CD4-positive, CD25-positive, alpha-beta regulatory T cell (primary cell): ENCODE results near the gene SPATA6. TPM values are rescaled to one million over a fixed set of nuclear protein-coding genes. Genes with fewer than 3 reads are reported as not detected.
"Not testable (repeated sequence)": the region's sequence is repeated elsewhere in the genome, so short reads cannot be mapped to it uniquely, and the experiment has no call there.

Experiments
- ATAC-seq, 2 donors: fragments of 150-1000 bp; cut with Tn5 transposase; one replicate each; pipeline ENCODE4 v1.10.0; 2021; ENCODE audit warnings: low read depth in 2 of 2, moderate number of reproducible peaks in 2 of 2, moderate library complexity in 1 of 2
- DNase-seq, 3 donors: peaks; one replicate each; pipeline versions ENCODE4 v3.0.0 to v3.0.0-alpha.2; 2012 to 2022; ENCODE audit warnings: mixed read lengths in 1 of 3
- H3K27ac ChIP-seq: one replicate; pipeline ENCODE4 v1.7.0; 2013; ENCODE audit warnings: mild to moderate bottlenecking, low read length; ENCODE audit not compliant: insufficient read depth, poor library complexity, severe bottlenecking
- H3K27me3 ChIP-seq: one replicate; pipeline ENCODE4 v1.7.0; 2013; ENCODE audit warnings: low read length; ENCODE audit not compliant: control insufficient read depth, insufficient read depth
- H3K36me3 ChIP-seq: one replicate; pipeline ENCODE4 v1.7.0; 2013; ENCODE audit warnings: mild to moderate bottlenecking, low read length, moderate library complexity; ENCODE audit not compliant: control insufficient read depth, insufficient read depth
- H3K4me1 ChIP-seq: 2 replicates; pipeline ENCODE4 v1.7.0; 2013; ENCODE audit warnings: mild to moderate bottlenecking, low read length; ENCODE audit not compliant: insufficient read depth, control insufficient read depth, poor library complexity, severe bottlenecking
- H3K4me3 ChIP-seq: one replicate; pipeline ENCODE4 v1.7.0; 2013; ENCODE audit warnings: low read depth, mild to moderate bottlenecking, low read length, moderate library complexity
- H3K9me3 ChIP-seq, 2 experiments: 1 replicate in 1 of 2; 2 replicates in 1 of 2; pipeline ENCODE4 v1.7.0; 2013; ENCODE audit warnings: low read length in 2 of 2, mild to moderate bottlenecking in 1 of 2, moderate library complexity in 1 of 2; ENCODE audit not compliant: control insufficient read depth in 2 of 2
- H3K27ac Mint-ChIP-seq, 3 donors: one replicate each; pipeline ENCODE4 v1.8.0; 2020 to 2022; ENCODE audit warnings: mild to moderate bottlenecking in 3 of 3, mixed read lengths in 3 of 3, moderate library complexity in 2 of 3
- H3K27me3 Mint-ChIP-seq: one replicate; pipeline ENCODE4 v1.8.0; 2022; ENCODE audit warnings: mild to moderate bottlenecking, mixed read lengths
- H3K36me3 Mint-ChIP-seq: one replicate; pipeline ENCODE4 v1.8.0; 2020; ENCODE audit warnings: mixed read lengths
- H3K4me1 Mint-ChIP-seq, 4 donors: one replicate each; pipeline ENCODE4 v1.8.0; 2020 to 2022; ENCODE audit warnings: mixed read lengths in 4 of 4, mild to moderate bottlenecking in 1 of 4
- H3K4me3 Mint-ChIP-seq, 4 donors: one replicate each; pipeline ENCODE4 v1.8.0; 2020 to 2022; ENCODE audit warnings: mild to moderate bottlenecking in 4 of 4, mixed read lengths in 4 of 4, moderate library complexity in 3 of 4
- H3K9me3 Mint-ChIP-seq, 7 donors: one replicate each; pipeline ENCODE4 v1.8.0; 2020 to 2022; ENCODE audit warnings: mixed read lengths in 7 of 7, mild to moderate bottlenecking in 3 of 7, moderate library complexity in 2 of 7
- polyA plus RNA-seq, 4 donors: library from polyadenylated mRNA; unstranded; fragments of 300-500 nt; fragmentation: Illumina TruSeq; gene quantifications; one replicate each; pipeline ENCODE4 v1.2.3, GENCODE V29; 2021
- total RNA-seq: library from RNA; stranded (reverse); gene quantifications from one replicate; pipeline ENCODE4 v1.2.3, GENCODE V29; 2022

Gene SPATA6
- total and polyA plus RNA-seq, 5 donors from 2014 or later = 0.18 to 1.6 (median 0.41) TPM

DNA sequence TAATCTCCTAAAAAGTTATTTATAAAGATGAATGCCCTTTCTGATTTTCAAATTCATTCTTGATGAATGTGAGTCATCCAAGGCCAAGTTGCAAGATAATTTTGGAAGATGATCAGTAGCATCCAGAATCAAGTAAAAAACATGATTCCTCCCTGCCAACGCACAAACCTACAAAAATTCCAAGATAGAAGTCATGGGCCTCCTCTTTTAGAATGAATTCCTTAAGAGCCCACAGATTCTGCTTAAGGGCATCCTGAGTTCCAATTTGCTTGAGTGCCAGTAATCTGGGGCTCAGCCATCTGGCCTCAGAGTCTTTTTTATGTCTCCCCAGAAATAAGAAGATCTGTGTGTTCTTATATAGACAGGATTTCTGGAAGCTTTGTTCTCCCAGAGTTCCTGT lies 23.2 kb upstream of the SPATA6 start:
- no peak for ATAC-seq
- no peak overlapping the region for H3K27ac ChIP-seq
- no peaks in the 10 kb centered on the region for H3K36me3 ChIP-seq
- H3K9me3 Mint-ChIP-seq = peaks cover 0 to 1% (median 0%) of the 10 kb centered on the region in 7 donors
- H3K27ac Mint-ChIP-seq = no peak overlapping the region
- peaks cover 0 to 3% (median 0%) of the 10 kb centered on the region in 4 donors for H3K4me1 Mint-ChIP-seq
- H3K4me1 ChIP-seq = no peaks in the 10 kb centered on the region
- DNase-seq = no peak
- H3K4me3 Mint-ChIP-seq = no peak overlapping the region
- H3K36me3 Mint-ChIP-seq = no peaks in the 10 kb centered on the region
- no peak overlapping the region for H3K4me3 ChIP-seq
- no peaks in the 10 kb centered on the region for H3K9me3 ChIP-seq
- peaks cover 5% of the 10 kb centered on the region for H3K27me3 Mint-ChIP-seq
- no peaks in the 10 kb centered on the region for H3K27me3 ChIP-seq

DNA sequence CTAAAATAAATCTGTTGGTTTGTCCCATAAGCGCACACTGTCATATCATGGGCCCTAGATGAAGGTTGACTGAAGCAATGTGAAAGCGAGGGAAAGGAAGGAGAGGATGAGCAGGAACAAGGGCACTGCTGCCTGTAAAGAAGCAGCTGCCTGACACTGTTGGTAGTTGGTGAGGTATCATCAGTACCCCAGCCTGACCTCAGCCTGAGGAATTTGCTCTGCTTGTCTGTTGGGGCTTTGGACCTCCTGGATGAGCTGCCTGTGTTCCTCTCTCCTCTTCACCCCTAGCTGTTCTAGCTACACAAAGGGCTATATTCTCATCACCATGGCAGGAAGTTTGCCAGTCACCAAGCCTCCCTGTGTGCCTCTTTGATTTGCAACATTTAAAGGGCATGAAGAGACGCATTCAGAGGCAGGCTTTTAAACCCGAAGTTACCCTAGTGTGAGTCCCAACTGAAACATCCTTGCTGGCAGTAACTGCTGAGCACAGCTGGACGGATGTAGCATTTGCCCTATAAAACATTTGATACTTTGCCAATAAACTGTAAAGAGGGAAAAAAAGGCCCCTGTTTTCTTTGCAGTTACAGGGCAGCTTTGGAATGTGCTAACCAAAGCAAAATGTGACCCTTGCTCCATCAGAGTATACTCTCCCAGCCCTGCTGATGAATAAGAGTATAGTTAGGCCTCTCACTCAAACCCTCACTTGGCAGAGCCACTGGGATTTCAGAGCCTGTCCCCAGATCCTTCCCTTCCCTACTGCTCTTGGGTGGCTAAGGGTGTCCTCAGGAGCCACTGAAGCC lies 22.2 kb upstream of the SPATA6 start:
- no peaks in the 10 kb centered on the region for H3K4me1 ChIP-seq
- no peak overlapping the region for H3K27ac Mint-ChIP-seq
- no peaks in the 10 kb centered on the region for H3K36me3 Mint-ChIP-seq
- DNase-seq (no peak), ATAC-seq (no peak)
- no peak overlapping the region for H3K4me3 ChIP-seq
- H3K27me3 Mint-ChIP-seq = peaks cover 5% of the 10 kb centered on the region
- H3K36me3 ChIP-seq = no peaks in the 10 kb centered on the region
- H3K27ac ChIP-seq = no peak overlapping the region
- H3K4me3 Mint-ChIP-seq = no peak overlapping the region
- peaks cover 0 to 1% (median 0%) of the 10 kb centered on the region in 7 donors for H3K9me3 Mint-ChIP-seq
- no peaks in the 10 kb centered on the region for H3K9me3 ChIP-seq
- H3K27me3 ChIP-seq = no peaks in the 10 kb centered on the region
- peaks cover 0 to 3% (median 0%) of the 10 kb centered on the region in 4 donors for H3K4me1 Mint-ChIP-seq

DNA sequence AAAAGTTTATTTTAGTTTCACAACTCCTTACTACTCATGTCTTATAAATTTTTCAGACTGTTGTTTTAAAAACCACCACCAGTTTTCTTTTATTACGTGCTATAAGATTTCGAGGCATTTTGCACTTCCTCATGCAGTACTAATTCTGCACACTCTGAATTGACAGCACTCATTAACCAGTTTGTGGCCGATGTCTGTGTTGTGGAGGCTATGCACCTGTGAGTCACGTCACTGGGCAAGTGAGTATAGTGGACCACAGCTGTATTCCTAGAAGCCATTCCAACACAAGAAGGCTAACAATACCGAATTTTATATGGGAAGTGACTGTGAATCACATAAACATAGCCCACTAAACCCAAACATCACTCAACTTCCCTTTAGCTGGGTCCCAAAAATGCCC lies 21.0 kb upstream of the SPATA6 start:
- no peak for DNase-seq
- ATAC-seq = no peak
- Histone ChIP-seq H3K27ac (no peak overlapping the region), H3K9me3 (no peaks in the 10 kb centered on the region), H3K27me3 (no peaks in the 10 kb centered on the region), H3K4me3 (no peak overlapping the region), H3K36me3 (no peaks in the 10 kb centered on the region), H3K4me1 (no peaks in the 10 kb centered on the region)
- Mint-ChIP-seq H3K9me3 (peaks cover 0 to 1% (median 0%) of the 10 kb centered on the region in 7 donors), H3K36me3 (no peaks in the 10 kb centered on the region), H3K27ac (no peak overlapping the region), H3K4me1 (peaks cover 0 to 1% (median 0%) of the 10 kb centered on the region in 4 donors), H3K27me3 (peaks cover 5% of the 10 kb centered on the region), H3K4me3 (no peak overlapping the region)

DNA sequence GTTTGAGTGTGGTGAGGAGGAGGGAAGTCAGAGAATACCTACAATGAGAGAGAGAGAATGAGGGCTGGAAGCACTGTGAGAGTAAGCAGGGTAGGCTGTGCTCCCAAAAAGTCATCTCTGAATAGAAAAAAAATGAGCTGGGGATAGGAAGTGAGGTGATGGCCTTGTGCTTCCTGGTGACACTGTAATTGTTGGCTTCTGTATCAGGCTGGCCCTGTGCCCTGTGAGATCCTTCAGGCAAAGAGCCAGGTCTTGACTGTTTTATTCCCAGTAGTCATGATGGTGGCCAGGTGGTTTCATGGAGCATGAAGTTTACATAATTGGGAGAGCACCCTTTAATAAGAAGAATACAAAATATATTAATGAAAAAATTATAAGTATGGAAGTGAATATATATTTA lies 20.4 kb upstream of the SPATA6 start:
- H3K9me3 ChIP-seq = no peaks in the 10 kb centered on the region
- no peak overlapping the region for H3K4me3 ChIP-seq
- H3K36me3 ChIP-seq = no peaks in the 10 kb centered on the region
- Mint-ChIP-seq H3K27me3 (peaks cover 5% of the 10 kb centered on the region), H3K4me1 (no peaks in the 10 kb centered on the region), H3K9me3 (peaks cover 0 to 1% (median 0%) of the 10 kb centered on the region in 7 donors), H3K36me3 (no peaks in the 10 kb centered on the region), H3K27ac (no peak overlapping the region), H3K4me3 (no peak overlapping the region)
- no peaks in the 10 kb centered on the region for H3K27me3 ChIP-seq
- no peak overlapping the region for H3K27ac ChIP-seq
- no peak for ATAC-seq
- no peak for DNase-seq
- H3K4me1 ChIP-seq = no peaks in the 10 kb centered on the region

DNA sequence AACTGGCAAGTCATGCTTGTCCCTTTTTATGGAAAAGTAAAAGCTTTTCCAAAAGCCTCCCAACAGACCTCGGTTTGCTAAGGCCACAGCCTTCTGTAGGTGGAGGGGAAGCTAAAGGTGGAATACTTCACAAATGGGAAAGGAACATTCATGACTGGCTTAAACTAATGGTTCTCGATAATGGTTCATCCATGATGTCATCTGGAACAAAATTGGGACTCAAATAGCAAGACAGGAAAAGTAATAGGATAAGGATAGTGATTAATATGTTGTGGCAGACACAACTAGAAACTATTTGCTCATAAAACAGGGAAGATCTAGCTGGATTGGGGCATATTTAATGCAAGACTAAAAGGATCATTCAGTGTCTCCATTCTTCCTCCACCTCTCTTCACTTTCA lies 16.7 kb upstream of the SPATA6 start:
- no peaks in the 10 kb centered on the region for H3K36me3 Mint-ChIP-seq
- no peaks in the 10 kb centered on the region for H3K4me1 ChIP-seq
- no peaks in the 10 kb centered on the region for H3K27me3 ChIP-seq
- no peak for DNase-seq
- H3K9me3 Mint-ChIP-seq = peaks cover 0 to 1% (median 0%) of the 10 kb centered on the region in 7 donors
- no peak overlapping the region for H3K27ac ChIP-seq
- ATAC-seq = no peak
- H3K4me3 Mint-ChIP-seq = no peak overlapping the region
- no peaks in the 10 kb centered on the region for H3K4me1 Mint-ChIP-seq
- peaks cover 5% of the 10 kb centered on the region for H3K27me3 Mint-ChIP-seq
- H3K36me3 ChIP-seq = no peaks in the 10 kb centered on the region
- no peak overlapping the region for H3K27ac Mint-ChIP-seq
- no peak overlapping the region for H3K4me3 ChIP-seq
- no peaks in the 10 kb centered on the region for H3K9me3 ChIP-seq

DNA sequence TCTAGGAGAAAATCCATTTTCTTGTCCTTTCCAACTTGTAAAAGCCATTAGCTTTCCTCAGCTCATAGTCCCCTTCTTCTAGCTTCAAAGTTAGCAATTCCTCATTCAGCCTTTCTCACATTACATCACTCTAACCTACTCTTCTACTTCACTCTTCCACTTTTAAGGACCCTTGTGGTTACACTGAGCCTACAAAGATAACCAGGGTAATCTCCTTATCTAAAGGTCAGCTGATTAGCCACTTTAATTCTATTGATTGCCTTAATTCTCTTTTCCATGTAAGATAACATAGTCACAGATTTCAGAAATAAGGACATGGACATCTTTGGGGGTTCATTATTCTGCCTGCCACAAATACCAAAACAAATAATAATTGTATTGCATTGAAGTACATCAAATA lies 8.5 kb upstream of the SPATA6 start:
- Mint-ChIP-seq H3K4me3 (no peak overlapping the region), H3K9me3 (peaks cover 0 to 3% (median 0%) of the 10 kb centered on the region in 7 donors), H3K4me1 (no peaks in the 10 kb centered on the region), H3K36me3 (no peaks in the 10 kb centered on the region), H3K27me3 (no peaks in the 10 kb centered on the region), H3K27ac (no peak overlapping the region)
- Histone ChIP-seq H3K27me3 (no peaks in the 10 kb centered on the region), H3K36me3 (no peaks in the 10 kb centered on the region), H3K9me3 (no peaks in the 10 kb centered on the region), H3K27ac (no peak overlapping the region), H3K4me1 (no peaks in the 10 kb centered on the region), H3K4me3 (no peak overlapping the region)
- DNase-seq (no peak), ATAC-seq (no peak)

DNA sequence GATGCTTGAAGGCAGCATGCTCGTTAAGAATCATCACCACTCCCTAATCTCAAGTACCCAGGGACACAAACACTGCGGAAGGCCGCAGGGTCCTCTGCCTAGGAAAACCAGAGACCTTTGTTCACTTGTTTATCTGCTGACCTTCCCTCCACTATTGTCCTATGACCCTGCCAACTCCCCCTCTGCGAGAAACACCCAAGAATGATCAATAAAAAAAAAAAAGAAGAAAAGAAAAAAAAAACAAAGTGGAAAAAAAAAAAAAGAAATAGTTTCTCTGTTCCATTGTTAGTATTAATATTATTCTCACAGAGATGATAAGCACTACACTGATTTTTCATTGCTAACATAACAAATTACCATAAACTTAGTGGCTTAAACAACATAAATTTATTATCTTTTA lies 8.0 kb upstream of the SPATA6 start:
- DNase-seq, H3K27me3 Mint-ChIP-seq, ATAC-seq: not testable (repeated sequence)

DNA sequence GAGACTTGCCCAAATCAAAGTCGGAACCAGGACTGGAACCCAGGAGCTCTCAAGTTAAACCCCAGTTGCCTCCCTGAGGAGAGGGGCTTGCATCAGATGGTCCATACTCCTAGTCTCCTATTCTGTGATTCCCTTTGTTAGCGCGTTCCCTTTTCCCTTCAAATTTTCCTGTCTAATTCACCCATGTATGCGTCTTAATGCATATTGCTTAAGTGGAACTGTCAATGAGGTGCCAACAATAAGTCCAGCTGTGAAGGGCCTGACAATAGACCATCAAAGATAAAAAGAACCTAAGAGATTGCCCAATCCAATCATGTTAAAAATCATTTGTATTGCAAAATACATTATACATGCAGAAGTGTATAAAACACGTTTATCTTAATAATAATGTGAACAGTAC lies 634 bp upstream of the SPATA6 start:
- Histone ChIP-seq H3K27ac (peak overlapping the region; percentile 17), H3K36me3 (no peaks in the 10 kb centered on the region), H3K27me3 (peaks cover 3% of the 10 kb centered on the region), H3K4me3 (peak overlapping the region; percentile 39), H3K4me1 (peaks cover 14% of the 10 kb centered on the region), H3K9me3 (no peaks in the 10 kb centered on the region)
- H3K27ac Mint-ChIP-seq = peak overlapping the region in 1 of 3 donors; percentile 80
- peak overlapping the region; percentile 46 to 91 (median 86) for H3K4me3 Mint-ChIP-seq
- H3K9me3 Mint-ChIP-seq = peaks cover 0 to 8% (median 5%) of the 10 kb centered on the region in 7 donors
- peaks cover 3% of the 10 kb centered on the region for H3K36me3 Mint-ChIP-seq
- peaks cover 34% of the 10 kb centered on the region for H3K27me3 Mint-ChIP-seq
- peaks cover 0 to 32% (median 21%) of the 10 kb centered on the region in 4 donors for H3K4me1 Mint-ChIP-seq
- ATAC-seq (no peak), DNase-seq (no peak)

More for the DNA sequence above, 8.0 kb upstream of the SPATA6 start:
- not testable (repeated sequence) for H3K4me3 ChIP-seq, H3K36me3 Mint-ChIP-seq, H3K27me3 ChIP-seq, H3K4me1 ChIP-seq, H3K4me3 Mint-ChIP-seq, H3K9me3 ChIP-seq, H3K4me1 Mint-ChIP-seq, H3K36me3 ChIP-seq, H3K27ac ChIP-seq, H3K9me3 Mint-ChIP-seq, H3K27ac Mint-ChIP-seq
